ENCODE measurements around the gene BFAR. TPM values are rescaled to one million over a fixed set of nuclear protein-coding genes. Genes with fewer than 3 reads are reported as not detected.
A peak's percentile ranks its signal among the peaks of the same experiment; 100 is the strongest.

The BFAR gene
- total RNA-seq, 1 experiment from 2014 or later = 91.7 TPM

- Histone ChIP-seq H2AK5ac (ENCODE audit: insufficient read length, low read length) (no peak overlapping the region), H2BK5ac (ENCODE audit: insufficient read length, low read length) (no peak overlapping the region), H2BK12ac (ENCODE audit: insufficient read length, low read depth, low read length) (no peak overlapping the region), H3T11ph (ENCODE audit: low read length) (no peak overlapping the region), H2BK20ac (ENCODE audit: low read depth, low read length, poor library complexity, severe bottlenecking) (no peak overlapping the region), H3K14ac (ENCODE audit: insufficient read depth, low read length) (no peak overlapping the region; the same call in 1 of the 2 replicates), H3K23me2 (ENCODE audit: insufficient read length, low read depth, low read length, poor library complexity, severe bottlenecking) (no peaks in the 10 kb centered on the region), H3K23ac (ENCODE audit: insufficient read length, low read depth, low read length) (no peak overlapping the region), H3K27ac (ENCODE audit: insufficient read length, low read depth, low read length) (no peak overlapping the region), H3K18ac (ENCODE audit: insufficient read length, low read depth, low read length) (no peak overlapping the region), H4K5ac (ENCODE audit: insufficient read length, low read depth, low read length) (no peak overlapping the region), H3K56ac (ENCODE audit: insufficient read length, low read depth, low read length) (no peak overlapping the region), H3K4ac (ENCODE audit: low read depth, low read length) (no peak overlapping the region), H4K20me1 (ENCODE audit: control insufficient read depth, insufficient read depth, insufficient read length) (no peaks in the 10 kb centered on the region), H3K4me2 (ENCODE audit: insufficient read depth, insufficient read length, low read length) (no peak overlapping the region), H3K79me2 (ENCODE audit: insufficient read depth, low read length) (no peaks in the 10 kb centered on the region), H2BK15ac (ENCODE audit: low read depth, low read length) (no peak overlapping the region), H3K9ac (ENCODE audit: extremely low read depth, insufficient read length, low read length) (no peak overlapping the region), H3K27me3 (ENCODE audit: insufficient read depth, low read length) (no peaks in the 10 kb centered on the region), H2BK120ac (ENCODE audit: low read depth, low read length, poor library complexity, severe bottlenecking) (no peak overlapping the region), H4K8ac (replicated peaks; ENCODE audit: insufficient read length, low read depth, low read length) (no peak overlapping the region), H3K79me1 (ENCODE audit: insufficient read depth, low read depth, low read length, poor library complexity, severe bottlenecking) (no peaks in the 10 kb centered on the region), H4K91ac (ENCODE audit: insufficient read length, low read depth, low read length) (no peak overlapping the region), H2AFZ (ENCODE audit: low read length) (no peak overlapping the region), H3K9me3 (ENCODE audit: control insufficient read depth, low read depth, low read length) (no peaks in the 10 kb centered on the region), H3K4me1 (ENCODE audit: insufficient read depth, low read length) (no peaks in the 10 kb centered on the region)
- Mint-ChIP-seq H3K36me3 (ENCODE audit: insufficient read depth in 1 of 3, low read depth in 3 of 3) (peaks cover 21 to 90% (median 69%) of the 10 kb centered on the region in 3 experiments; a peak in 6 of 7 replicates), H3K4me1 (no peaks in the 10 kb centered on the region), H3K4me3 (no peak overlapping the region), H3K27ac (peak overlapping the region in 2 of 3 experiments; percentile 5 to 44; a peak in 3 of 7 replicates), H3K9me3 (no peaks in the 10 kb centered on the region), H3K27me3 (ENCODE audit: low read depth) (no peaks in the 10 kb centered on the region)
- DNase-seq = no peak
- no peak for TF ChIP-seq CTCF (conservative IDR thresholded peaks at IDR 0.05)
- WGBS (ENCODE audit: extremely low coverage, insufficient read length, low lambda C conversion rate) = no CpG with 5 or more reads among the region's 6 CpGs
Measured at GRCh38 chr16:14602443-14602963, 30.2 kb upstream of the BFAR start.
